A673 (cell line): ENCODE results near the gene OR2T8. TPM values are rescaled to one million over a fixed set of nuclear protein-coding genes. Genes with fewer than 3 reads are reported as not detected.

Source experiments
- BruUV-seq: library from RNA; stranded (reverse); fragments of 400-500 nt; replicated peaks from 2 replicates; lab custom pipeline; 2021; lab: Mats Ljungman, UMichigan
- CTCF ChIA-PET: fragments of 300-600 bp; sonication (Branson Sonifier 250); formaldehyde crosslinking; loops from one replicate; lab custom pipeline; 2022; ENCODE audit warnings: antibody characterized with exemption; lab: Charles Lee
- POLR2A ChIA-PET: fragments of 300-600 bp; sonication (Branson Sonifier 250); formaldehyde crosslinking; loops from one replicate; lab custom pipeline; 2022; ENCODE audit warnings: antibody characterized with exemption; ENCODE audit not compliant: low non-redundant PET; lab: Charles Lee
- DNase-seq: peaks from one replicate; pipeline ENCODE4 v3.0.0-alpha.2; 2015; ENCODE audit warnings: low spot score
- H3K27ac ChIP-seq: fragments of 200-600 bp; sonication (generic); 2 replicates; pipeline ENCODE4 v1.5.1; 2016; ENCODE audit warnings: mixed run types, low read depth, mild to moderate bottlenecking, mixed read lengths, antibody characterized with exemption, low read length; ENCODE audit not compliant: poor library complexity, severe bottlenecking
- H3K27me3 ChIP-seq: fragments of 200-600 bp; sonication (generic); replicated peaks from 2 replicates; pipeline ENCODE4 v1.6.1; 2017; ENCODE audit warnings: mixed run types, low read depth, mild to moderate bottlenecking, mixed read lengths, antibody characterized with exemption, low read length; ENCODE audit not compliant: insufficient read depth, poor library complexity
- H3K36me3 ChIP-seq: fragments of 200-600 bp; sonication (generic); 2 replicates; pipeline ENCODE4 v1.6.1; 2016; ENCODE audit warnings: mixed run types, mild to moderate bottlenecking, mixed read lengths, antibody characterized with exemption, low read length; ENCODE audit not compliant: insufficient read depth, poor library complexity, severe bottlenecking
- H3K4me1 ChIP-seq: fragments of 200-600 bp; sonication (generic); 2 replicates; pipeline ENCODE4 v1.6.1; 2017; ENCODE audit warnings: mixed run types, mild to moderate bottlenecking, mixed read lengths, antibody characterized with exemption, low read length; ENCODE audit not compliant: insufficient read depth, poor library complexity, severe bottlenecking
- H3K4me3 ChIP-seq: fragments of 200-600 bp; sonication (generic); 2 replicates; pipeline ENCODE4 v1.5.1; 2016; ENCODE audit warnings: low read depth, mixed run types, mild to moderate bottlenecking, mixed read lengths, low read length; ENCODE audit not compliant: poor library complexity, severe bottlenecking
- H3K9me3 ChIP-seq: fragments of 200-600 bp; sonication (generic); 2 replicates; pipeline ENCODE4 v1.6.1; 2016; ENCODE audit warnings: mixed run types, low read depth, mild to moderate bottlenecking, mixed read lengths, antibody characterized with exemption, low read length; ENCODE audit not compliant: poor library complexity, severe bottlenecking
- EZH2 ChIP-seq: fragments of 200-600 bp; sonication (generic); IDR thresholded peaks from 2 replicates; pipeline ENCODE4 v1.6.1; 2017; ENCODE audit warnings: borderline replicate concordance, low read depth, mild to moderate bottlenecking, mixed read lengths, antibody characterized with exemption, low read length; ENCODE audit not compliant: poor library complexity, severe bottlenecking
- intact Hi-C: fragments of 100-400 bp; cut with micrococcal nuclease; formaldehyde crosslinking; loops from one replicate; pipeline ENCODE4 v1.10.0; 2022; ENCODE audit not compliant: unreplicated experiment
- total RNA-seq: library from RNA; stranded (reverse); gene quantifications from 2 replicates; pipeline ENCODE4 v1.2.3, GENCODE V29; 2021
- TF ChIP-seq, protein P1 (sequence below): fragments of 300-800, 200-600 bp; sonication (generic); conservative IDR thresholded peaks from 2 replicates; pipeline ENCODE4 v1.5.1; 2017; ENCODE audit warnings: low read depth, mild to moderate bottlenecking, antibody characterized with exemption, low read length, moderate library complexity, mixed read lengths

Gene OR2T8
- total RNA-seq, 1 experiment from 2014 or later, result not detected

GRCh38 chr1:247923941-247924340 lies 3.9 kb downstream of the OR2T8 start:
- POLR2A ChIA-PET, result no interaction called here
- H3K27ac ChIP-seq, result no peak overlapping the region
- peaks cover 9% of the 10 kb centered on the region for H3K9me3 ChIP-seq
- H3K36me3 ChIP-seq, result no peaks in the 10 kb centered on the region
- no peaks in the 10 kb centered on the region for H3K4me1 ChIP-seq
- intact Hi-C loops, result no loop called here
- no peak overlapping the region for H3K4me3 ChIP-seq
- TF ChIP-seq, protein P1, sequence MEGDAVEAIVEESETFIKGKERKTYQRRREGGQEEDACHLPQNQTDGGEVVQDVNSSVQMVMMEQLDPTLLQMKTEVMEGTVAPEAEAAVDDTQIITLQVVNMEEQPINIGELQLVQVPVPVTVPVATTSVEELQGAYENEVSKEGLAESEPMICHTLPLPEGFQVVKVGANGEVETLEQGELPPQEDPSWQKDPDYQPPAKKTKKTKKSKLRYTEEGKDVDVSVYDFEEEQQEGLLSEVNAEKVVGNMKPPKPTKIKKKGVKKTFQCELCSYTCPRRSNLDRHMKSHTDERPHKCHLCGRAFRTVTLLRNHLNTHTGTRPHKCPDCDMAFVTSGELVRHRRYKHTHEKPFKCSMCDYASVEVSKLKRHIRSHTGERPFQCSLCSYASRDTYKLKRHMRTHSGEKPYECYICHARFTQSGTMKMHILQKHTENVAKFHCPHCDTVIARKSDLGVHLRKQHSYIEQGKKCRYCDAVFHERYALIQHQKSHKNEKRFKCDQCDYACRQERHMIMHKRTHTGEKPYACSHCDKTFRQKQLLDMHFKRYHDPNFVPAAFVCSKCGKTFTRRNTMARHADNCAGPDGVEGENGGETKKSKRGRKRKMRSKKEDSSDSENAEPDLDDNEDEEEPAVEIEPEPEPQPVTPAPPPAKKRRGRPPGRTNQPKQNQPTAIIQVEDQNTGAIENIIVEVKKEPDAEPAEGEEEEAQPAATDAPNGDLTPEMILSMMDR, result no peak
- TF ChIP-seq EZH2, result no peak
- no peak for DNase-seq
- BruUV-seq, result no TSS peak
- CTCF ChIA-PET, result no interaction called here
- H3K27me3 ChIP-seq, result no peaks in the 10 kb centered on the region

DNA sequence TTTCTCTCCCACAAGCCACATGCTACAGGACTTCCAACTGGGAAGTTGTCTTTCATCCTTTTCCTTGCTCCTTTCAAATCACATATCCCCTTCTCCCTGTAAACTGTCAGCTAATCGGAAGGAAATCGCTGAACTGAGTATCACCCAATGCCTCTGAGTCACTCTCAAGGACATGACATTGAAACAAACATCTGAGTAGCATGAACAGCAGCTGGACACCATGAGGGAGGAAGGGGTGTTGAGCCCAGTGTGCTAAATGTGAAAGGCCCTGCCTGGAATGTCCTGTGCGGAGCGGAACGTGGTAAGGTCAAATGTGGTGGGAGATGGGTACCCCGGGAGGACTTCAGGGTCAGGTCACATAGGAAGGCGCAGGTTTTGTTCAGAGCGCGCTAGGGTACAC lies 4.8 kb downstream of the OR2T8 start, which contains the start of gene OR2AJ1:
OR2AJ1 (plus strand) TSS at position 22 of the 400 bp plus-strand sequence. CDS start 8,880 bp downstream, outside the sequence.
- no TSS peak for BruUV-seq
- Histone ChIP-seq H3K9me3 (peaks cover 9% of the 10 kb centered on the region), H3K4me3 (no peak within 1 kb of the TSS), H3K36me3 (no peaks in the 10 kb centered on the region), H3K4me1 (no peaks in the 10 kb centered on the region), H3K27me3 (no peaks in the 10 kb centered on the region), H3K27ac (no peak within 1 kb of the TSS)
- ChIA-PET POLR2A (no interaction called here), CTCF (no interaction called here)
- intact Hi-C loops, result no loop called here
- TF ChIP-seq EZH2, result no peak
- TF ChIP-seq, protein P1, result no peak
- DNase-seq, result no peak

DNA sequence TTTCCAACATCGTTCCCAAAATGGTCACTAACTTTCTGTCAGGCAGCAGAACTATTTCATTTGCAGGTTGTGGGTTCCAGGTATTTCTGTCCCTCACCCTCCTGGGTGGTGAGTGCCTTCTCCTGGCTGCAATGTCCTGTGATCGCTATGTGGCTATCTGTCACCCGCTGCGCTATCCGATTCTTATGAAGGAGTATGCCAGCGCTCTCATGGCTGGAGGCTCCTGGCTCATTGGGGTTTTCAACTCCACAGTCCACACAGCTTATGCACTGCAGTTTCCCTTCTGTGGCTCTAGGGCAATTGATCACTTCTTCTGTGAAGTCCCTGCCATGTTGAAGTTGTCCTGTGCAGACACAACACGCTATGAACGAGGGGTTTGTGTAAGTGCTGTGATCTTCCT lies 13.9 kb downstream of the OR2T8 start:
- TF ChIP-seq EZH2, result no peak
- TF ChIP-seq, protein P1, result no peak
- intact Hi-C loops, result no loop called here
- no peaks in the 10 kb centered on the region for H3K36me3 ChIP-seq
- DNase-seq, result no peak
- ChIA-PET POLR2A (no interaction called here), CTCF (no interaction called here)
- no peaks in the 10 kb centered on the region for H3K27me3 ChIP-seq
- no peaks in the 10 kb centered on the region for H3K4me1 ChIP-seq
- H3K27ac ChIP-seq, result no peak overlapping the region
- no TSS peak for BruUV-seq
- peaks cover 7% of the 10 kb centered on the region for H3K9me3 ChIP-seq
- no peak overlapping the region for H3K4me3 ChIP-seq
